Testis (tissue), 3 donors: ENCODE measurements around the gene CYFIP2. TPM values are rescaled to one million over a fixed set of nuclear protein-coding genes. Genes with fewer than 3 reads are reported as not detected.

Experiments
- DNase-seq: peaks from one replicate; pipeline ENCODE4 v3.0.0-alpha.2; 2019
- H3K27ac ChIP-seq, 2 donors: fragments of 200-600 bp; sonication (generic); one replicate each; pipeline ENCODE4 v1.5.1; 2019
- H3K27me3 ChIP-seq: fragments of 200-600 bp; sonication (generic); one replicate; pipeline ENCODE4 v1.5.1; 2019
- H3K36me3 ChIP-seq: fragments of 200-600 bp; sonication (generic); one replicate; pipeline ENCODE4 v1.5.1; 2017; ENCODE audit warnings: low read depth; ENCODE audit errors: missing control alignments
- H3K4me1 ChIP-seq: fragments of 200-600 bp; sonication (generic); one replicate; pipeline ENCODE4 v1.5.1; 2019
- H3K4me3 ChIP-seq, 2 donors: fragments of 200-600 bp; sonication (generic); one replicate each; pipeline ENCODE4 v1.5.1; 2017 to 2019
- H3K9me3 ChIP-seq: fragments of 200-600 bp; sonication (generic); one replicate; pipeline ENCODE4 v1.5.1; 2017
- POLR2A ChIP-seq: fragments of 450-650 bp; IDR thresholded peaks from one replicate; pipeline ENCODE4 v1.6.1; 2017; ENCODE audit warnings: antibody characterized with exemption, mild to moderate bottlenecking, moderate library complexity
- WGBS, 2 donors: methylation state at CpG; one replicate each; pipeline ENCODE4 v1.1.5; 2018; 5-methylcytosine and 5-hydroxymethylcytosine counted together
- intact Hi-C: fragments of 100-400 bp; cut with DNase I; formaldehyde crosslinking; loops from one replicate; pipeline ENCODE4 v1.15.1; 2023; ENCODE audit warnings: low total_unique reads
- polyA plus RNA-seq: library from polyadenylated mRNA; stranded (reverse); fragments of 350-450 nt; fragmentation: Illumina TruSeq; extraction: RNeasy Lipid Tissue Mini Kit (QIAGEN cat#74804); gene quantifications from one replicate; pipeline ENCODE4 v1.2.3, GENCODE V29; 2014; ENCODE audit warnings: low read depth, low replicate concordance; ENCODE audit not compliant: insufficient read depth
- total RNA-seq, 2 donors: library from RNA; depleted of rRNA; stranded (reverse); fragments of >200 nt; gene quantifications; one replicate each; pipeline ENCODE4 v1.2.3, GENCODE V29; 2016
- TF ChIP-seq, protein P1 (sequence below), 3 experiments: fragments of 450-650 bp in 2 of 3; fragments of 200-600 bp in 1 of 3; sonication (generic) in 1 of 3; IDR thresholded peaks; one replicate each; pipeline ENCODE4 v1.5.1; 2016 to 2019; ENCODE audit warnings: antibody characterized with exemption in 3 of 3, mild to moderate bottlenecking in 2 of 3, moderate library complexity in 1 of 3

The CYFIP2 gene
- total and polyA plus RNA-seq, 3 donors from 2014 or later, result 21.7 to 41.4 (median 32.1) TPM

DNA sequence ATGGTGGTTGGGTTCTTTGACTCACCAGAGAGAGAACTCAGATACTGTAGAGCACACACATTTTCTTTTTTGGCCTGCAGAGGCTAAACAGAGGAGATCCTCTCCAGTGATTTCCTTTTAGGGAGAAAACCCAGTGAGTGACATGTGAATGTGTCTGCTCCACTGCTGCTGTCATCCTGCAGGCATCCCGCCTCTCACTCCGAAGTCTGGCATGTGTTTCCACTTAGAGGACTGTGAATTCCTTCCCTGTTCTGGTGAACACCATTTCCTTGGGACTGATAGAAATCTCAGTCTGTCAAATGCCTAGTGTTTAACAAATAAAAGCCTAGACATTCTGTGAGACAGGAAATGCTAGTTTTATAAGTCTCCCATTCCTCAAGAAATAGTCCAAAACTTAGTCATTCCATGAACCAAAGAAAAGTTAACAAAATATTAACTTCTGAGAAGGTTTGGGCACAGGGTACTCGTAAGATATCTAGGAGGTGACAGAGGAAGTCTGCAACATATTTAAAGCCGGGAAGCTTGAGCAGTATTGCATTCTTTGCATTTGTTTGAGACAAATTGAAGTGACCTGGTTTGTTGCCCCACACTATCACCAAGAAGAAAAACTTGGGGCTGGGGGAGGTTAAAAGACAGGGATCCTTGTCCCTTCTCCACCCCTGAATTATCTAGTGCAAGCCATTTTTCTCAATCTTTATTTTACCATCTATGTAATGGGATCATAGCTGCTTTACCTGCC is 119.2 kb downstream of the CYFIP2 start:
- Histone ChIP-seq H3K36me3 (no peaks in the 10 kb centered on the region), H3K27me3 (no peaks in the 10 kb centered on the region), H3K27ac (no peak overlapping the region), H3K9me3 (no peaks in the 10 kb centered on the region), H3K4me3 (no peak overlapping the region), H3K4me1 (peaks cover 9% of the 10 kb centered on the region)
- intact Hi-C loops, result no loop called here
- 51 to 62% methylated on average over 4 of the region's 4 CpGs for WGBS, 2 donors
- TF ChIP-seq, protein P1, sequence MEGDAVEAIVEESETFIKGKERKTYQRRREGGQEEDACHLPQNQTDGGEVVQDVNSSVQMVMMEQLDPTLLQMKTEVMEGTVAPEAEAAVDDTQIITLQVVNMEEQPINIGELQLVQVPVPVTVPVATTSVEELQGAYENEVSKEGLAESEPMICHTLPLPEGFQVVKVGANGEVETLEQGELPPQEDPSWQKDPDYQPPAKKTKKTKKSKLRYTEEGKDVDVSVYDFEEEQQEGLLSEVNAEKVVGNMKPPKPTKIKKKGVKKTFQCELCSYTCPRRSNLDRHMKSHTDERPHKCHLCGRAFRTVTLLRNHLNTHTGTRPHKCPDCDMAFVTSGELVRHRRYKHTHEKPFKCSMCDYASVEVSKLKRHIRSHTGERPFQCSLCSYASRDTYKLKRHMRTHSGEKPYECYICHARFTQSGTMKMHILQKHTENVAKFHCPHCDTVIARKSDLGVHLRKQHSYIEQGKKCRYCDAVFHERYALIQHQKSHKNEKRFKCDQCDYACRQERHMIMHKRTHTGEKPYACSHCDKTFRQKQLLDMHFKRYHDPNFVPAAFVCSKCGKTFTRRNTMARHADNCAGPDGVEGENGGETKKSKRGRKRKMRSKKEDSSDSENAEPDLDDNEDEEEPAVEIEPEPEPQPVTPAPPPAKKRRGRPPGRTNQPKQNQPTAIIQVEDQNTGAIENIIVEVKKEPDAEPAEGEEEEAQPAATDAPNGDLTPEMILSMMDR (IDR thresholded peaks at IDR 0.05), result no peak
- TF ChIP-seq POLR2A, result no peak
- no peak for DNase-seq

DNA sequence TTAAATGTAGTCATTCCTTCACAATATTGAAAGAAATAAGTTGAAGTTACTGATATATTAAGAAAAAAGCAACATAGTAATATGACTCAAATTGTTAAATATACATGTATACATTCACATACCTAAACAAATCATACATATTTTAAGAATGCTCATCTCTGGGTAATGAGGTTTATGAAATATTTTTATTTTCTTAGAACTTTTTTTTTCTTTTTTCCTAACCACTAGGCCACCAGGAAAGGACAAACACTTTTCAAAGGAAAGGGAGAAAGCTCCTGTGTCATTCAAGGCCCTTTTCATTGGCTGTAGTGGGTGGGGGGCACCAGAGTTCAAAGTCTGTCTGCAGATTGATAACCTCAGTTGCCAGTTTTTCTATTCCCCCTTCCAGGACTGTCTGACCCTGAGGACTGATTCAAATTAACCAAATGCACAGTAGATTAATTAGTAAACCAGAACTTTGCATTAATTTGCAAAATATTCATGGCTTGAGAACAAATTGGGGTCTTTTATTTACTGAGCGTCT is 121.2 kb downstream of the CYFIP2 start:
- H3K4me3 ChIP-seq, result no peak overlapping the region
- TF ChIP-seq, protein P1 (IDR thresholded peaks at IDR 0.05), result no peak
- no peak for TF ChIP-seq POLR2A
- peaks cover 9% of the 10 kb centered on the region for H3K4me1 ChIP-seq
- intact Hi-C loops, result no loop called here
- no peaks in the 10 kb centered on the region for H3K36me3 ChIP-seq
- no peaks in the 10 kb centered on the region for H3K9me3 ChIP-seq
- no peak for DNase-seq
- no peaks in the 10 kb centered on the region for H3K27me3 ChIP-seq
- WGBS, 2 donors, result 56 to 61% methylated on average over 1 of the region's 1 CpG
- no peak overlapping the region for H3K27ac ChIP-seq

DNA sequence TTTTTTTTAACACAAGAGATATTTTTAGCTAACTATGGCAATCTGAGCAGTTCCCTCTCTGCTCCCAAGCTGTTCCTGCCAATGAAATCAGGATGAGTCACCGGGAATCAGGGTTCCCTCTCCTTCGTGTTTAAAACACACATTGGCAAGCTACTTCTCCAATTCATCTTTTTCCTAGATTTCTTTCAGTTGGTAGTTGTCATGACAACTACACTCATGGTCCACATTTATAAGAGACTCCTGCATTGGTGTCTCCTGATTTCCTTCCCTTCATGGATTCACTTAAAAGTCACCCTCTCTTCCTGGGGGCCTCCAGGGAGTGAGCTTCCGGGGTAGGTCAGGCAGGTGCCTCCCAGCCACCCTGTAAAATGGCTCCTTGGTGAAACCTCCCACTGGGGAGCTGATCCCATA is 121.8 kb downstream of the CYFIP2 start:
- TF ChIP-seq, protein P1 (IDR thresholded peaks at IDR 0.05), result no peak
- no peak for TF ChIP-seq POLR2A
- H3K27ac ChIP-seq, result no peak overlapping the region
- no peaks in the 10 kb centered on the region for H3K36me3 ChIP-seq
- intact Hi-C loops, result no loop called here
- H3K9me3 ChIP-seq, result no peaks in the 10 kb centered on the region
- peaks cover 9% of the 10 kb centered on the region for H3K4me1 ChIP-seq
- H3K4me3 ChIP-seq, result no peak overlapping the region
- peak; percentile 30 for DNase-seq
- WGBS, 2 donors, result 34 to 46% methylated on average over 3 of the region's 3 CpGs
- H3K27me3 ChIP-seq, result no peaks in the 10 kb centered on the region

DNA sequence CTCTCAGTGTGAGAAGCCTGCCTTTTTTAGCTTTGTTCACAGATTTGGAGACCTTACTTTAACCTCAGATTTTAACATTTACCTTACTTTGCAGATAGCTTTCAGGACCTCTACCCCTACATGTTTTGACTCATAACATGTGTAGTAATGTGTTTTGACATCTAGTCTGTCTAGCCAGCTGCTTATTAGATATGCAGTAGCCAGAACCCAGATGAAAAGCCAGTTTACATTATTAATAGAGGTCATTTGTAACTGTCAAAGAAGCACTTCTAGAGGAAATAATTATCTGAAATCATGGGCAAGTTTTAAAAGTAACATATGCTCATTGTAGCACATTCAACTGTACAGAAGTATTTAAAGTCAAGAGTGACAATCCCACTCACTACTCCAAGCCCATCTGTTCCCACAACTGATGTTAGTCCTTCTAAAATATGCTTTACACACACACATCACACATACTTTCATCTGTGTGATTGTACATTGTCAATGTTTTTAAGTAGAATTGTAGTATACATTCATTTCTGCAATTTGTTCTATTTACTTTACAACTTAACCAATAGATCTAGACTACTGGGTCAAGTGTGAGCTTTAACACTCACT is 122.3 kb downstream of the CYFIP2 start:
- Histone ChIP-seq H3K9me3 (no peaks in the 10 kb centered on the region), H3K27me3 (no peaks in the 10 kb centered on the region), H3K36me3 (no peaks in the 10 kb centered on the region), H3K27ac (no peak overlapping the region), H3K4me3 (no peak overlapping the region), H3K4me1 (peaks cover 6% of the 10 kb centered on the region)
- intact Hi-C loops, result no loop called here
- TF ChIP-seq, protein P1 (IDR thresholded peaks at IDR 0.05), result no peak
- TF ChIP-seq POLR2A, result no peak
- no peak for DNase-seq
